NK-92 (cell line): ENCODE results near the gene HLCS.

Source experiments
- DNase-seq: peaks from one replicate; lab custom pipeline; 2025; ENCODE audit not compliant: unreplicated experiment; lab: John Stamatoyannopoulos, UW

HLCS gene

GRCh38 chr21:36915696-36916245, 50.7 kb downstream of the HLCS start:
- no peak for DNase-seq

- DNase-seq, result no peak
Observed at GRCh38 chr21:36915014-36915695, 51.3 kb downstream of the HLCS start.

GRCh38 chr21:36914244-36915013, 52.0 kb downstream of the HLCS start:
- no peak for DNase-seq

GRCh38 chr21:36913247-36914169, 53.0 kb downstream of the HLCS start:
- DNase-seq, result no peak

GRCh38 chr21:36910581-36911307, 55.7 kb downstream of the HLCS start:
- no peak for DNase-seq

GRCh38 chr21:36909901-36910561, 56.4 kb downstream of the HLCS start:
- no peak for DNase-seq

- DNase-seq, result no peak
Observed at GRCh38 chr21:36909423-36909822, 57.0 kb downstream of the HLCS start.

- no peak for DNase-seq
Observed at GRCh38 chr21:36908260-36908908, 58.1 kb downstream of the HLCS start.

- no peak for DNase-seq
Observed at GRCh38 chr21:36904093-36904666, 62.3 kb downstream of the HLCS start.

- no peak for DNase-seq
Observed at GRCh38 chr21:36902793-36903192, 63.7 kb downstream of the HLCS start.

GRCh38 chr21:36902331-36902730, 64.1 kb downstream of the HLCS start:
- no peak for DNase-seq

GRCh38 chr21:36901575-36901974, 64.9 kb downstream of the HLCS start:
- DNase-seq, result no peak

- no peak for DNase-seq
Observed at GRCh38 chr21:36893581-36893980, 72.9 kb downstream of the HLCS start.

- no peak for DNase-seq
Observed at GRCh38 chr21:36892201-36892600, 74.3 kb downstream of the HLCS start.

GRCh38 chr21:36891692-36892091, 74.8 kb downstream of the HLCS start:
- no peak for DNase-seq

GRCh38 chr21:36891121-36891520, 75.3 kb downstream of the HLCS start:
- no peak for DNase-seq

- DNase-seq, result no peak
Observed at GRCh38 chr21:36890086-36890485, 76.4 kb downstream of the HLCS start.

- DNase-seq, result no peak
Observed at GRCh38 chr21:36889401-36889800, 77.1 kb downstream of the HLCS start.

- no peak for DNase-seq
Observed at GRCh38 chr21:36888466-36888865, 78.0 kb downstream of the HLCS start.
